Gastrocnemius medialis (tissue), 4 donors: ENCODE data around the gene BCL6B.

ENCODE experiments used
- CTCF ChIP-seq, 5 experiments: fragments of 450-650 bp in 3 of 5; fragments of 200-600 bp in 2 of 5; sonication (generic) in 2 of 5; IDR thresholded peaks in 4 of 5; conservative IDR thresholded peaks in 1 of 5; 1 replicate in 4 of 5; 2 replicates in 1 of 5; pipeline ENCODE4 v1.5.1; 2016 to 2019; ENCODE audit warnings: antibody characterized with exemption in 5 of 5, mild to moderate bottlenecking in 3 of 5, moderate library complexity in 3 of 5
- POLR2A ChIP-seq, 2 donors: fragments of 450-650 bp; IDR thresholded peaks; one replicate each; pipeline ENCODE4 v1.6.1; 2017; ENCODE audit warnings: antibody characterized with exemption in 2 of 2, mild to moderate bottlenecking in 2 of 2, moderate library complexity in 2 of 2

- TF ChIP-seq CTCF (IDR thresholded peaks at IDR 0.05 in 4 of 5, conservative IDR thresholded peaks at IDR 0.05 in 1 of 5) = no peak
- TF ChIP-seq POLR2A (IDR thresholded peaks at IDR 0.05) = no peak
Observed at GRCh38 chr17:7029096-7029495, 6.2 kb downstream of the BCL6B start.
